Esophagus squamous epithelium (tissue), 4 donors: Measurements from ENCODE around the gene RCOR3.

Experiments used
- CTCF ChIP-seq, 6 experiments: fragments of 450-650 bp in 4 of 6; fragments of 200-600 bp in 2 of 6; sonication (generic) in 2 of 6; IDR thresholded peaks; one replicate each; pipeline ENCODE4 v1.5.1; 2016 to 2019; ENCODE audit warnings: antibody characterized with exemption in 6 of 6, mild to moderate bottlenecking in 4 of 6, moderate library complexity in 4 of 6
- POLR2A ChIP-seq, 4 donors: fragments of 450-650 bp; IDR thresholded peaks; one replicate each; pipeline ENCODE4 v1.6.1; 2017; ENCODE audit warnings: antibody characterized with exemption in 4 of 4, mild to moderate bottlenecking in 4 of 4, moderate library complexity in 3 of 4

GRCh38 chr1:211213702-211214101 is 45.5 kb upstream of the RCOR3 start:
- TF ChIP-seq POLR2A (IDR thresholded peaks at IDR 0.05) (no peak), CTCF (IDR thresholded peaks at IDR 0.05) (no peak)
